ENCODE data around the gene NR1I2. TPM values are rescaled to one million over a fixed set of nuclear protein-coding genes. Genes with fewer than 3 reads are reported as not detected.

NR1I2 gene
- total RNA-seq, 4 donors from 2014 or later: 0.21 to 0.62 TPM; not detected in 2

DNA sequence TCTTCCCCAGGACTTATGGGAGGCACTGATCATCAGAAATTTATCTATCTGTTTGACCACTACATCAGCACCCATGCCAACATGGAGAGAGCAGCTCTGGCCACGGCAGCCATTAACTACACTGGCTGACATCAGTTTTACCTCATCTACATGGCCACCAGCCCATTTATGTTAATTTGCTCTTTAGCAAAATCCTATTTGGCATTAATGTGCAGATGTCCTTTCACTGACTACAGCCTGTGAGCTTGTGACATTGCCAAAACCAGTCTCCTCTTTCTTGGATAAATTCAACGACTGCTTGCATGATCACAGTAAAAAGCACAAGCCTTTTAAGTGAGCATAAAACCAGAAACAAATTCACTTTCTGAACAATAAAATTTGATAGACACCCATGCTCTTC lies 47.5 kb downstream of the NR1I2 start:
- Histone ChIP-seq H3K27ac (no peak overlapping the region), H3K4me1 (no peaks in the 10 kb centered on the region), H3K4me3 (no peak overlapping the region), H3K36me3 (no peaks in the 10 kb centered on the region), H3K9me3 (no peaks in the 10 kb centered on the region), H3K27me3 (no peaks in the 10 kb centered on the region)
- intact Hi-C loops (cut with DNase I; ENCODE audit: low total_unique reads): no loop called here
- TF ChIP-seq POLR2A (IDR thresholded peaks at IDR 0.05): no peak
- TF ChIP-seq, protein P1, sequence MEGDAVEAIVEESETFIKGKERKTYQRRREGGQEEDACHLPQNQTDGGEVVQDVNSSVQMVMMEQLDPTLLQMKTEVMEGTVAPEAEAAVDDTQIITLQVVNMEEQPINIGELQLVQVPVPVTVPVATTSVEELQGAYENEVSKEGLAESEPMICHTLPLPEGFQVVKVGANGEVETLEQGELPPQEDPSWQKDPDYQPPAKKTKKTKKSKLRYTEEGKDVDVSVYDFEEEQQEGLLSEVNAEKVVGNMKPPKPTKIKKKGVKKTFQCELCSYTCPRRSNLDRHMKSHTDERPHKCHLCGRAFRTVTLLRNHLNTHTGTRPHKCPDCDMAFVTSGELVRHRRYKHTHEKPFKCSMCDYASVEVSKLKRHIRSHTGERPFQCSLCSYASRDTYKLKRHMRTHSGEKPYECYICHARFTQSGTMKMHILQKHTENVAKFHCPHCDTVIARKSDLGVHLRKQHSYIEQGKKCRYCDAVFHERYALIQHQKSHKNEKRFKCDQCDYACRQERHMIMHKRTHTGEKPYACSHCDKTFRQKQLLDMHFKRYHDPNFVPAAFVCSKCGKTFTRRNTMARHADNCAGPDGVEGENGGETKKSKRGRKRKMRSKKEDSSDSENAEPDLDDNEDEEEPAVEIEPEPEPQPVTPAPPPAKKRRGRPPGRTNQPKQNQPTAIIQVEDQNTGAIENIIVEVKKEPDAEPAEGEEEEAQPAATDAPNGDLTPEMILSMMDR (IDR thresholded peaks at IDR 0.05): no peak
- no peak for DNase-seq

DNA sequence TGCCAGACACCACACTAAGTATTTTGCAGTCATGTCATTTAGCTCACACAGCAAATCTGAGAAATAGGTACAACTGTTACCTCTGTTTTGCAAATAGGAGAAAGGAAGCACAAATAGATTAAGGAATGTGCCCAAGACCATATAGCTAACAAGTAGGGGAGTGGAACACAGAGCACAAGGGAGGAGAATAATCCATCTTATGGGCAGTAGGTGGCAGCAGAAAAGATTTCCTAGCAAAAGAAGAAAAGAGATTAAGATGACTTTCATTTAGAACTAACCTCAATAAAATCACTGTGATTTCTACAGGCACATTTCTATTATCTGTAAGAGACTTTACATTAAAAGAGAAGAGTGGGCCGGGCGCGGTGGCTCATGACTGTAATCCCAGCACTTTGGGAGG lies 49.1 kb downstream of the NR1I2 start:
- Histone ChIP-seq H3K4me3 (no peak overlapping the region), H3K36me3 (no peaks in the 10 kb centered on the region), H3K27ac (no peak overlapping the region), H3K27me3 (no peaks in the 10 kb centered on the region), H3K4me1 (no peaks in the 10 kb centered on the region), H3K9me3 (no peaks in the 10 kb centered on the region)
- TF ChIP-seq, protein P1 (IDR thresholded peaks at IDR 0.05): no peak
- no peak for TF ChIP-seq POLR2A (IDR thresholded peaks at IDR 0.05)
- no peak for DNase-seq
- intact Hi-C loops (cut with DNase I; ENCODE audit: low total_unique reads): no loop called here

DNA sequence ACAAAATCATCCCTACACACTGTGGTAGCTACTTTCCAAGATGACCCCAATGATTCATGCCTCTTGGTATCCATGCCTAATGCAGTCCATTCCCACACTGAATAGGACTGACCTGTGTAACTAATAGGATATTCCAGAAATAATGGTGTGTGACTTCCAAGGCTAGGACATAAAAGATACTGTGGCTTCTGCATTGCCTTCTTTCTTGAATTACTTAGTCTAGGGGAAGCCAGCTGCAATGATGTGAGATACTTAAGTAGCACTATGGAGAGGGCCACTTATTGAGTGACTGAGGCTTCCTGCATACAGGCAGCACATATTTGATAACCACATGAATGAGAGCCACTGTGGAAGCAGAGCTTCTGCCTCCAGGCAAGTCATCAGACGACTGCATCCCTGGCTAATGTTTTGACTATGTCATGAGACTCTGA lies 50.1 kb downstream of the NR1I2 start:
- Histone ChIP-seq H3K9me3 (no peaks in the 10 kb centered on the region), H3K4me1 (no peaks in the 10 kb centered on the region), H3K27ac (no peak overlapping the region), H3K27me3 (no peaks in the 10 kb centered on the region), H3K4me3 (no peak overlapping the region), H3K36me3 (no peaks in the 10 kb centered on the region)
- no peak for TF ChIP-seq POLR2A (IDR thresholded peaks at IDR 0.05)
- TF ChIP-seq, protein P1 (IDR thresholded peaks at IDR 0.05): no peak
- DNase-seq: no peak
- intact Hi-C loops (cut with DNase I; ENCODE audit: low total_unique reads): no loop called here

DNA sequence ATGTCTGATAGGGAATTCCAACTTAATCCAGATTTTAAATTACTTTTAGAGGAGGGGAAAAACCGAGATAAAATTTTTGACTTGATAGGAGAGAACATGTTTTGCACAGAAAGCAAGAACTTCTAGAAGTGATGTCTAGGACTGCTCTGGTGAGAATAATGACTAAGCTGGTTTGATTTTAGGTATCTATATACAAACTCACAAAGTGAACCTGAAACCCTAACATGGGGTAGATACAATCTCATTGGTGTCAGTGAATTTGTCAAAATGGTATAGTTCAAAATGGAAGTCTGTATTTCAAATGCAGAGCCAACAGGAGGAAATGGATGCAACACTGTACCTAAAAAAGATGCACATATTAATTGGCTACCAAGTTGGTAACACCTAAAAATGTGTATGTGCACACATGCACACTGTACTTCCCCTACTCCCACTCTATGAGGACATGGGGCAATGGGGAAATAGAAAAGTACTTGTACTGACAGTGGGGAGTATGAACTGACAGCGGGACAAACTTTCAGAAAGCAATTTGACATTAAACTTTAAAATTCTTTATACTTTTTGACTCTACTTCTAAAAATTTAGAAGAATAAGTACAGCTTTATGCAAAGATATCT lies 53.0 kb downstream of the NR1I2 start:
- no peak for TF ChIP-seq POLR2A (IDR thresholded peaks at IDR 0.05)
- TF ChIP-seq, protein P1 (IDR thresholded peaks at IDR 0.05): no peak
- DNase-seq: no peak
- no peak overlapping the region for H3K4me3 ChIP-seq
- H3K9me3 ChIP-seq: no peaks in the 10 kb centered on the region
- H3K27me3 ChIP-seq: no peaks in the 10 kb centered on the region
- H3K4me1 ChIP-seq: no peaks in the 10 kb centered on the region
- no peak overlapping the region for H3K27ac ChIP-seq
- intact Hi-C loops (cut with DNase I; ENCODE audit: low total_unique reads): no loop called here
- no peaks in the 10 kb centered on the region for H3K36me3 ChIP-seq

DNA sequence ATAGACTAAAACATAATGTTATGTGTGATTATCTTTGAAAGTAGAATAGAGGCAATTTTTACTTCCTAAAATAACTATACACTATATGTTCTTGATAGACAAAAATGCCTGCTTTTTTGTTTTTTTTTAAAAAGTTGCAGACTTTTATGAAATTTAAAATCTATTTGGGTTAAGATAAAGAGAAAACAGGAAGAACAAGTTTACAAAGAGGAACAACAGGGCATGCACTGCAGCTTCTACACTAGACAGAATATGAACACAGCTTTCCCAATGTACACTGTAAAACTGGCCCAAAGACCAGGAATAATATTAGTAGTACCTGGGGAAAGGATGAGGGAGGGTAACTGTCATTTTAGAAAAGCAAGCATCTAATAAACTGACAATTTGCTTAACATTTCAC lies 53.7 kb downstream of the NR1I2 start:
- intact Hi-C loops (cut with DNase I; ENCODE audit: low total_unique reads): no loop called here
- no peaks in the 10 kb centered on the region for H3K4me1 ChIP-seq
- H3K27ac ChIP-seq: no peak overlapping the region
- DNase-seq: no peak
- H3K4me3 ChIP-seq: no peak overlapping the region
- no peaks in the 10 kb centered on the region for H3K9me3 ChIP-seq
- H3K27me3 ChIP-seq: no peaks in the 10 kb centered on the region
- TF ChIP-seq POLR2A (IDR thresholded peaks at IDR 0.05): no peak
- H3K36me3 ChIP-seq: no peaks in the 10 kb centered on the region

All from uterus (tissue), 4 donors.